Activated CD4-positive, alpha-beta T cell treated with anti-CD3 and anti-CD28 coated beads, Interleukin-2, amount 50 U/mL, for 1 hour (primary cell): ENCODE data around the gene PADI1.

Experiments
- DNase-seq: peaks from one replicate; pipeline ENCODE4 v3.0.0-alpha.2; 2020

The PADI1 gene

GRCh38 chr1:17244821-17245740 lies 40.2 kb downstream of the PADI1 start:
- DNase-seq, result no peak

GRCh38 chr1:17245816-17246325 lies 40.9 kb downstream of the PADI1 start:
- DNase-seq, result no peak

- DNase-seq, result no peak
Measured at GRCh38 chr1:17246971-17247370, 42.0 kb downstream of the PADI1 start.

- no peak for DNase-seq
Measured at GRCh38 chr1:17248781-17249180, 43.9 kb downstream of the PADI1 start, which contains the start of gene PADI3. PADI3 (plus strand) TSS chr1:17249098; CDS start chr1:17249138, 40 bp downstream.

- DNase-seq, result no peak
Measured at GRCh38 chr1:17250601-17251000, 45.7 kb downstream of the PADI1 start.

GRCh38 chr1:17251246-17251645 lies 46.3 kb downstream of the PADI1 start:
- no peak for DNase-seq

GRCh38 chr1:17251701-17252376 lies 46.9 kb downstream of the PADI1 start:
- DNase-seq, result no peak

GRCh38 chr1:17255336-17255735 lies 50.4 kb downstream of the PADI1 start:
- DNase-seq, result no peak

GRCh38 chr1:17258116-17258757 lies 53.3 kb downstream of the PADI1 start:
- no peak for DNase-seq

- DNase-seq, result no peak
Measured at GRCh38 chr1:17258758-17259130, 53.8 kb downstream of the PADI1 start.

GRCh38 chr1:17259233-17259873 lies 54.4 kb downstream of the PADI1 start:
- DNase-seq, result no peak

GRCh38 chr1:17260264-17260663 lies 55.3 kb downstream of the PADI1 start:
- no peak for DNase-seq

GRCh38 chr1:17260738-17261137 lies 55.8 kb downstream of the PADI1 start:
- no peak for DNase-seq

GRCh38 chr1:17263936-17264335 lies 59.0 kb downstream of the PADI1 start:
- no peak for DNase-seq

- no peak for DNase-seq
Measured at GRCh38 chr1:17264470-17264869, 59.5 kb downstream of the PADI1 start.

GRCh38 chr1:17265162-17265561 lies 60.2 kb downstream of the PADI1 start:
- no peak for DNase-seq

GRCh38 chr1:17265950-17266349 lies 61.0 kb downstream of the PADI1 start:
- no peak for DNase-seq

GRCh38 chr1:17270891-17271765 lies 66.2 kb downstream of the PADI1 start:
- DNase-seq, result no peak

- DNase-seq, result no peak
Measured at GRCh38 chr1:17272066-17272465, 67.1 kb downstream of the PADI1 start.

GRCh38 chr1:17272646-17273045 lies 67.7 kb downstream of the PADI1 start:
- DNase-seq, result no peak

- DNase-seq, result no peak
Measured at GRCh38 chr1:17273096-17273495, 68.2 kb downstream of the PADI1 start.
